HG02970 (cell line): ENCODE data around the gene MRPL42.
"Not testable (repeated sequence)": the region's sequence is repeated elsewhere in the genome, so short reads cannot be mapped to it uniquely, and the experiment has no call there.

Source experiments
- ATAC-seq: cut with Tn5 transposase; IDR thresholded peaks from one replicate; pipeline ENCODE4 v1.9.1; 2021; ENCODE audit warnings: mild to moderate bottlenecking, moderate library complexity, moderate number of reproducible peaks; ENCODE audit not compliant: unreplicated experiment, low FRiP score

MRPL42 gene

GRCh38 chr12:93443576-93443975, 23.7 kb upstream of the MRPL42 start:
- ATAC-seq = no peak

GRCh38 chr12:93447555-93448290, 19.6 kb upstream of the MRPL42 start:
- no peak for ATAC-seq

DNA sequence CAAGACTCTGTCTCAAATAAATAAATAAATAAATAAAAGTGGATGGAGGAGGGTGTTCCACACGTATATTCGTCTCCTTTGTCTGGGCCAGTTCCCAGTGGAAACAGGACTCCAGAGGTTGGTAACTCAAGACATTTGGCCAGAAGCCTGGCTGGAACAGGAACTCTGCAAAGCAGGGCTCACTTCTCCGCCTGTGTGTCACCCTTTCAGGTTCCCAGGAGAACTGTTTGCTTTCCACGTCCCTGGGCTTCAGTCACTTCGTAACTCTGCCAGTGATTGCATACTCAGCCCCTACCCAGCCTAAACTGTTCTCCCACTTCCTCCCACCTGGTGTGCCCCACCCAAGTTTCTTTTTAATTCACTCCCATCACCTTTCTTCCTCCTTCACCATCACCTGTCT, 18.5 kb upstream of the MRPL42 start:
- ATAC-seq = no peak

DNA sequence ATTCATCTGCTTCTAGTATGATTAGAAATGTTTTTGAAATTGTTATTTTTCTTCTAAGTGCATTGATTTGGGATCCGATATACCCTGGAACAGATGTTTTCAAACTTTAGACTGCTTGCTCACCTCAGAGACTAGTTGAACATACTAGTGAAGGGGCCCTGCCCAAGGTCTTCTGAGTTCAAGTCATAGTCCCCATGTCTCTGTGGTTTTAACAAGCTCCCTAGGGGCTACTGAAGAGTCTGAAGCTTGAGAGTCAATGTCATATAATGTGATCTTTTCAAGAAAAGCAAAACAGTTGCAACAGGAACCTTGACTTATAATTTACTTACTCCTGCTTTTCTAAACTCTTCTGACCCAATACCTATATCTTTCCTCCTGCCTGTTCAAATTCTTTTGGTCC, 18.0 kb upstream of the MRPL42 start:
- ATAC-seq = no peak

GRCh38 chr12:93451423-93452158, 15.7 kb upstream of the MRPL42 start:
- no peak for ATAC-seq

GRCh38 chr12:93453633-93454032, 13.7 kb upstream of the MRPL42 start:
- ATAC-seq = no peak

GRCh38 chr12:93456077-93456476, 11.2 kb upstream of the MRPL42 start:
- ATAC-seq = no peak

GRCh38 chr12:93459097-93459496, 8.2 kb upstream of the MRPL42 start:
- no peak for ATAC-seq

GRCh38 chr12:93460003-93460402, 7.3 kb upstream of the MRPL42 start:
- ATAC-seq = no peak

- no peak for ATAC-seq
Observed at GRCh38 chr12:93460902-93461301, 6.4 kb upstream of the MRPL42 start.

DNA sequence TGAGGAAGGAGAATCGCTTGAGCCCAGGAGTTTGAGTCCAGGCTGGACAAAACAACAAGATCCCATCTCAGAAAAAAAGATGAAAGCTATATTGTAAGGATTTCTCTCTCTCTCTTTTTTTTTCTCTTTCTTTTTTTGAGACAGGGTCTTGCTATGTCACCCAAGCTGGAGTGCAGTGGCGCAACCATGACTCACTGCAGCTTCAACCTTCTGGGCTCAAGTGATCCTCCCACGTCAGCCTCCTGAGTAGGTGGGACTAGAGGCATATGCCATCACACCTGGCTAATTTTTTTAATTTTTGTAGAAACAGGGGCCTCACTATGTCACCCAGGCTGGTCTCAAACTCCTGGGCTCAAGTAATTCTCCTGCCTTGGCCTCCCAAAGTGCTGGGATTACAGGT, 5.8 kb upstream of the MRPL42 start:
- ATAC-seq = no peak

- no peak for ATAC-seq
Observed at GRCh38 chr12:93465841-93466240, 1.5 kb upstream of the MRPL42 start.

GRCh38 chr12:93466625-93467350, 526 bp upstream of the MRPL42 start:
- ATAC-seq = no peak

DNA sequence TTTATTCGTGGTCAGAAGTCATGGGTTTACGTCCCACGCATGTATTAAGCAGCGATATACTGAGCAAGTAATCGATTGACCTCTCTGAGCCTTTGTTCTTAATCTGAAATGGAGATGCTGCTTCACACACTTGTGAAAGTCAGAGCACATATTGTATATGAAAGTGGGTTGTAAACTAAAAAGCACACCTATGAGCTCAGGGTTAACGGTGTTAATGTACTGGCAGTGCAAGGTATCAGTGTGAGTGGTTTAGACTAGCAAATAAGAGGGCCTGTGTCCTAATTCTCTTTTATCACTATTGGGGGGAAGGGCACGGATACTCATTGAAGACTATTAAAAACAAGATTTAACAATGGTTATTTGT, 676 bp downstream of the MRPL42 start:
- ATAC-seq = peak; percentile 17

- no peak for ATAC-seq
Observed at GRCh38 chr12:93469386-93469785, 2.1 kb downstream of the MRPL42 start.

GRCh38 chr12:93476555-93476954, 9.2 kb downstream of the MRPL42 start:
- ATAC-seq = no peak

GRCh38 chr12:93482721-93483120, 15.4 kb downstream of the MRPL42 start:
- ATAC-seq = no peak

- ATAC-seq = no peak
Observed at GRCh38 chr12:93483151-93483807, 16.0 kb downstream of the MRPL42 start.

DNA sequence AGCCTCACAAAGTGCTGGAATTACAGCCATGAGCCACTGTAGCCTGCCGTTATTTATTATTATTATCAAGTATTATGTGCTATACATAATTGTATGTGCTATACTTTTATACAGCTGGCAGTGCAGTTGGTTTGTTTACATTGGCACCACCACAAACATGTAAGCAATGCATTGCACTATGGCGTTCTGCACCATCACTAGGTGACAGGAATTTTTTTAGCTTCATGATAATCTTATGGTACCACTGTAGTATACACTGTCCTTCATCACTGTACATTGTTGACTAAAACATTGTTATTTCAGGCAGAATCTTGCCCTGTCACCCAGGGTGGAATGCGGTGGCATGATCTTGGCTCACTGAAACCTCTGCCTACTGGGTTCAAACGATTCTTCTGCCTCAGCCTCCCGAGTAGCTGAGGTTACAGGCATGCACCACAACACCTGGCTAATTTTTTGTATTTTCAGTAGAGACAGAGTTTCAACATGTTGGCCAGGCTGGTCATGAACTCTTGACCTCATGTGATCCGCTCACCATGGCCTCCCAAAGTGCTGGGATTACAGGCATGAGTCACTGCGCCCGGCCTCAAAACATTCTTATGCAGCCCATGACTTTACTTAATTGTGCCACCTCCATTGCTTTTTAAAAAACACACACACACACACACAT, 17.1 kb downstream of the MRPL42 start:
- no peak for ATAC-seq

GRCh38 chr12:93492808-93493207, 25.5 kb downstream of the MRPL42 start:
- ATAC-seq = not testable (repeated sequence)
